Muscle layer of duodenum (tissue), 2 donors: ENCODE measurements around the gene HYDIN.

Experiments used
- H3K27ac ChIP-seq: one replicate; pipeline ENCODE4 v1.7.0; 2013; ENCODE audit warnings: mild to moderate bottlenecking, low read length
- H3K27me3 ChIP-seq: one replicate; pipeline ENCODE4 v1.7.0; 2013; ENCODE audit warnings: low read depth, mild to moderate bottlenecking, control low read depth, low read length
- H3K36me3 ChIP-seq, 2 donors: one replicate each; pipeline ENCODE4 v1.7.0; 2013; ENCODE audit warnings: low read length in 2 of 2, control low read depth in 1 of 2, mild to moderate bottlenecking in 1 of 2; ENCODE audit not compliant: insufficient read depth in 2 of 2, control insufficient read depth in 1 of 2
- H3K4me1 ChIP-seq, 2 donors: one replicate each; pipeline ENCODE4 v1.7.0; 2013; ENCODE audit warnings: low read length in 2 of 2, mild to moderate bottlenecking in 2 of 2, control low read depth in 1 of 2, moderate library complexity in 1 of 2; ENCODE audit not compliant: insufficient read depth in 2 of 2, control insufficient read depth in 1 of 2
- H3K4me3 ChIP-seq, 2 donors: one replicate each; pipeline ENCODE4 v1.7.0; 2013; ENCODE audit warnings: low read length in 2 of 2, low read depth in 1 of 2, mild to moderate bottlenecking in 1 of 2
- H3K9me3 ChIP-seq, 2 donors: one replicate each; pipeline ENCODE4 v1.7.0; 2013; ENCODE audit warnings: low read length in 2 of 2, control low read depth in 1 of 2, mild to moderate bottlenecking in 1 of 2; ENCODE audit not compliant: control insufficient read depth in 1 of 2
- donor health status: healthy.

HYDIN gene

GRCh38 chr16:70793851-70794502 is 436.5 kb downstream of the HYDIN start:
- no peak overlapping the region for H3K4me3 ChIP-seq
- peaks cover 0 to 2% of the 10 kb centered on the region in 2 donors for H3K4me1 ChIP-seq
- H3K9me3 ChIP-seq = no peaks in the 10 kb centered on the region
- peaks cover 0 to 20% of the 10 kb centered on the region in 2 donors for H3K36me3 ChIP-seq
- H3K27me3 ChIP-seq = no peaks in the 10 kb centered on the region
- H3K27ac ChIP-seq = no peak overlapping the region

- peaks cover 8 to 9% of the 10 kb centered on the region in 2 donors for H3K36me3 ChIP-seq
- no peak overlapping the region for H3K4me3 ChIP-seq
- no peak overlapping the region for H3K27ac ChIP-seq
- no peaks in the 10 kb centered on the region for H3K9me3 ChIP-seq
- no peaks in the 10 kb centered on the region for H3K27me3 ChIP-seq
- H3K4me1 ChIP-seq = no peaks in the 10 kb centered on the region
Measured at GRCh38 chr16:70790815-70791214, 439.7 kb downstream of the HYDIN start.

DNA sequence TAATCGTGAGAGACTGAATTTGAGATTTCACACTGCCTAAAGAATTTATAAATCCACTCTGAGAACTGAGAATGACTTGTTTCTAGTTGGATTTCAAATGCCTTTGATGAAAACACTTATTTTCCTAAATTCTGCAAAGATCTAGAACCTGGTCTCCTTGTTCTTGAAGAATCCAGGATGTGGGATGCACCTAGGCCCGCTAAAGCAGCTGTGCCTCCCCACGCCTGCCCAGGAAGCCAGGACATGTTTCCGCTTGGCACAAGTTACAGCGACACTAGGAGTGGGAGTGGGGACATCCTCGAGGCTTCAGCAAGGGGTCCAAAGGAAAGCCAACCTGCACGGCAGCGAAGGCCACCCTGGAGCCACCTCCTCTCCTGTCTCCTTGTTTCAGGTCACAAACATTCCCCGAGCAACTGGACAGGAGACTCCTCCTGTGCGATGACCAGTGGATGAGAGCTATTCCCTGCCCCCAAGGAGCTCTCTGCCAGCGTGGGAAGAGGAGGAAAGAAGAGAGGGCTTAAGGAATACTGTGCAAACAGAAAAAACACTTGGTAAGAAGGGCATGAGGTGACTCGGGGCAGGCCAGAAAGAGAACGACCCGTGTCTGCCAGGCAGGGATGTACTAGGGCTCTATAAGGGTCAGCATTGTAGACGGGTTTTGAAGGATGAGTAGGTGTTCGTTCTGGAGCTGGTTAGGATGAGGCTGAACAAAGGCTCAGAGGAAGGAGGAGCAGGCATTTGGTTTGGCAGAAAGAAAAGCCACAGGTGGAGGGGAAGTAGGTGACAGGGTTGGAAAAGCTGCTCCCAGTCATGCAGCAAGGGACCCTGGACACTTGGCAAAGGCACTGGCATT is 440.7 kb downstream of the HYDIN start:
- Histone ChIP-seq H3K36me3 (peaks cover 18 to 19% of the 10 kb centered on the region in 2 donors), H3K9me3 (no peaks in the 10 kb centered on the region), H3K4me3 (no peak overlapping the region), H3K27me3 (no peaks in the 10 kb centered on the region), H3K27ac (no peak overlapping the region), H3K4me1 (no peaks in the 10 kb centered on the region)

GRCh38 chr16:70788668-70789594 is 441.6 kb downstream of the HYDIN start:
- no peak overlapping the region for H3K27ac ChIP-seq
- H3K4me1 ChIP-seq = no peaks in the 10 kb centered on the region

DNA sequence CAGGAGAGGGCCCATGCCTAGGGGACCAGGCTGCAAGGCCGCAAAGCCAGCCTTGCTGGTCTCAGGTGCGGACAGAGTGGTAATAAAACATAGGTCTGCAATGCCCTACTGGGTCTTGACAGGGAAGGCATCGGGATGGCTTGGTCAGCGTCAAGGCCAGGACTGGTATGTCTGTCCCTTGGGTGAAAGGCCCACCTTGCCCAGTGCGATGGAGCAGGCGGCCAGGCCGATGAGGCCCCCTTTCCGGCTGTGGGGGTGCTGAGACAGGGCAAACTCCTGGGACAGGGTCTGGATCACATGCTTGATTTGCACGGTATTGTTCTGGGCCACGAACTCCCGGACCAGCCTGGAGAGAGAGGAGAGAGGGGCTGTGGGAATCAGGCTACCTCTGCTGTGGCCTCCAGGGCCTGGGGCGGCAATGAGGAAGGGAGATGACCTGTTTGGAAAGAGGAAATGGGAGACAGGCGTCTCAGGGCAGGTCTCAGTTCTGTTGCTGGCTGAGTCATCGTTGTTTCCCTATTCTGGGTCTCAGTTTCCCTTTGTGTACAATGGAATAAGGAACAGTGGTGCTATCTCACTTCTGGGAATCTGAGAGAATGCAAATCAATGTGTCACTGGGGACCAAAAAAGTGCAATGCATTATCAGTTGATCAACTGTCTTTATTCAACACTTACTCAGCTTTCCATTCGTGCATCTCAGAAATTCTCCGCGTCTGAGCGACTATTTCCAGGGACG is 444.3 kb downstream of the HYDIN start:
- Histone ChIP-seq H3K4me3 (no peak overlapping the region), H3K9me3 (no peaks in the 10 kb centered on the region), H3K27me3 (no peaks in the 10 kb centered on the region), H3K27ac (no peak overlapping the region), H3K4me1 (no peaks in the 10 kb centered on the region), H3K36me3 (peaks cover 48 to 54% of the 10 kb centered on the region in 2 donors)

More at GRCh38 chr16:70788668-70789594, 441.6 kb downstream of the HYDIN start:
- no peak overlapping the region for H3K4me3 ChIP-seq
- H3K27me3 ChIP-seq = no peaks in the 10 kb centered on the region
- H3K9me3 ChIP-seq = no peaks in the 10 kb centered on the region
- peaks cover 24 to 27% of the 10 kb centered on the region in 2 donors for H3K36me3 ChIP-seq

DNA sequence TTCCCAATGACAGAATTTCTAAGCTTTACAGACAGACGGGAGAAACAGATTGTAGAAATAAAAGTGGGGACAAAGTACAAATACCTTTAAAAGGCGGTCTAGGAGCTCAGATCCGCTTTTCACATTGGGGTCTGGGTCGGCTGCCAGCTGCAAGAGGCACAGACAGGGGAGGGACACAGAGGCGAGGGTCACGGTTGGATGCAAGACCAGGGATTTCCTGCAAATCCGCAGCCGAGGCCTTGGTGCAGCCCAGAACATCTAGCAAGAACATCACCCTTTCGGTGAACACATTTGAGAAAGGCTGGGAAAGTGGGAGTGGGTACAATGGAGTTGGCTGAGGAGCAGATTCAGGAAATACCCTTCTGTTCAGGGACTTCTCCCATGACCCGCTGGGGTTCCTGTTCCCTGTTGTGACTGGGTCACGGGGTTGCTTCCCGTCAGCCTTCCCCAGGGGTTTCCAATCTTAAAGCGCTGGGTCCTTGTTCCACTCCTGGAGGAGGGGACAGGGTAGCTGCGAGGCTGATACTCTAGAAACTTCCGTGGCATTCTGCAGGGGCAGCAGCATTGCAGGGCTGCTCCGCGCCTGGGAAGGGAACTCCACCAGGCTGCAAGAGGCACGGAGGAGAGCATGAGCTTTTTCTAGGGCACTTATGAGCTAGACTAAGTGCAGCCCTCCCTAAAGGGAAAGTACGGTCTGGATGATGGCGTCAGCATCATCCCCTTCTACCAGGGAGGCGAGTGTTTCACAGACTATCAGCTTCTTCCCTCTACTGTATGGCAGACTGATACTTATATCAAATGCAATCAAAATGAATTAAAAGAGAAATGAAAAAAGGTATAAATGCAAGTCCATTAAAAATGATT is 445.6 kb downstream of the HYDIN start:
- Histone ChIP-seq H3K27ac (no peak overlapping the region), H3K9me3 (no peaks in the 10 kb centered on the region), H3K36me3 (peaks cover 48 to 63% of the 10 kb centered on the region in 2 donors), H3K27me3 (no peaks in the 10 kb centered on the region), H3K4me1 (no peaks in the 10 kb centered on the region), H3K4me3 (no peak overlapping the region)

GRCh38 chr16:70782237-70782636 is 448.3 kb downstream of the HYDIN start:
- Histone ChIP-seq H3K27me3 (no peaks in the 10 kb centered on the region), H3K4me1 (peaks cover 0 to 6% of the 10 kb centered on the region in 2 donors), H3K27ac (no peak overlapping the region), H3K4me3 (no peak overlapping the region), H3K36me3 (peaks cover 55 to 76% of the 10 kb centered on the region in 2 donors), H3K9me3 (no peaks in the 10 kb centered on the region)

DNA sequence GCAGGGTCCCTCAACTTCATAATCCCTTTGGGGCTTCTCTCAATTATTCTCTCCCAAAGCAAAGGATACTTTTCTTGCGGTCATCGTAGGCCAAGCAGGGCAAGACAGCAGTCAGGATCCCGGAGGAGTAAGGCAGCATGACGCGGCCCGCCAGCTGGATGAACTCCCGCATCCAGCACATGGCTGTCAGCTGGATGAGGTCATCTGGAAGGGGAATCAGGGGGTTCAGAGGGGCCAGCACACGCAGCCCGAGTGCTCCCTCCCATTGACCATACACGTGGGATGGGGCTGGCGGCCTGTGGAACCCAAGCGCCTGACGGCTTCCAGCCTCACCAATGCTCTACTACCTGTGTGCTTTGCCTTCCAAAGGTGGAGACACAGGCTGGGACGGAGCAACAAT is 448.7 kb downstream of the HYDIN start:
- Histone ChIP-seq H3K36me3 (peaks cover 56 to 78% of the 10 kb centered on the region in 2 donors), H3K27ac (no peak overlapping the region), H3K4me3 (no peak overlapping the region), H3K27me3 (no peaks in the 10 kb centered on the region), H3K4me1 (peaks cover 0 to 6% of the 10 kb centered on the region in 2 donors), H3K9me3 (no peaks in the 10 kb centered on the region)

GRCh38 chr16:70780546-70780945 is 450.0 kb downstream of the HYDIN start:
- H3K27ac ChIP-seq = no peak overlapping the region
- H3K36me3 ChIP-seq = peaks cover 46 to 70% of the 10 kb centered on the region in 2 donors
- no peak overlapping the region for H3K4me3 ChIP-seq
- H3K4me1 ChIP-seq = peaks cover 0 to 6% of the 10 kb centered on the region in 2 donors
- H3K9me3 ChIP-seq = no peaks in the 10 kb centered on the region
- no peaks in the 10 kb centered on the region for H3K27me3 ChIP-seq

- H3K36me3 ChIP-seq = peaks cover 36 to 59% of the 10 kb centered on the region in 2 donors
- no peaks in the 10 kb centered on the region for H3K9me3 ChIP-seq
- no peak overlapping the region for H3K4me3 ChIP-seq
- no peak overlapping the region for H3K27ac ChIP-seq
- H3K4me1 ChIP-seq = peaks cover 0 to 6% of the 10 kb centered on the region in 2 donors
- H3K27me3 ChIP-seq = no peaks in the 10 kb centered on the region
Measured at GRCh38 chr16:70779361-70779760, 451.2 kb downstream of the HYDIN start.
